Renal cortex interstitium (tissue), 15 donors: ENCODE results near the gene ALPI. TPM values are rescaled to one million over a fixed set of nuclear protein-coding genes. Genes with fewer than 3 reads are reported as not detected.
"Not testable (repeated sequence)": the region's sequence is repeated elsewhere in the genome, so short reads cannot be mapped to it uniquely, and the experiment has no call there.

Source experiments
- DNase-seq, 11 donors: peaks; one replicate each; pipeline ENCODE4 v3.0.0-alpha.2; 2013; ENCODE audit warnings: low read depth in 9 of 11, low spot score in 4 of 11; ENCODE audit errors: extremely low read depth in 1 of 11
- long read RNA-seq, 16 experiments: transcript quantifications; one replicate each; lab custom pipeline, GENCODE V29; 2026
- polyA plus RNA-seq, 3 donors: library from polyadenylated mRNA; unstranded; fragments of 120-200 nt; gene quantifications; one replicate each; pipeline ENCODE4 v1.2.1, GENCODE V29; 2013; ENCODE audit not compliant: insufficient read length in 3 of 3

The ALPI gene
- polyA plus RNA-seq, result under 1 TPM in 2 of 3 donors, not detected in 1; 0.06 to 0.07 TPM
- long read RNA-seq, donor 1, result 0 reads
- long read RNA-seq, donor 2, result 0 reads
- long read RNA-seq, donor 3, result 0 reads
- long read RNA-seq, donor 4, result 0 reads
- long read RNA-seq, donor 5, result 0 reads
- long read RNA-seq, donor 6, result 0 reads
- long read RNA-seq, donor 7, result 0 reads
- long read RNA-seq, donor 8, result 0 reads
- long read RNA-seq, donor 9, result 0 reads
- long read RNA-seq, donor 10, result 0 reads
- long read RNA-seq, donor 11, result 0 reads
- long read RNA-seq, donor 12, result 0 reads
- long read RNA-seq, donor 13, result 0 reads
- long read RNA-seq, donor 14, result 0 reads
- long read RNA-seq, donor 15, result 0 reads
- long read RNA-seq, donor 16, result 0 reads

DNA sequence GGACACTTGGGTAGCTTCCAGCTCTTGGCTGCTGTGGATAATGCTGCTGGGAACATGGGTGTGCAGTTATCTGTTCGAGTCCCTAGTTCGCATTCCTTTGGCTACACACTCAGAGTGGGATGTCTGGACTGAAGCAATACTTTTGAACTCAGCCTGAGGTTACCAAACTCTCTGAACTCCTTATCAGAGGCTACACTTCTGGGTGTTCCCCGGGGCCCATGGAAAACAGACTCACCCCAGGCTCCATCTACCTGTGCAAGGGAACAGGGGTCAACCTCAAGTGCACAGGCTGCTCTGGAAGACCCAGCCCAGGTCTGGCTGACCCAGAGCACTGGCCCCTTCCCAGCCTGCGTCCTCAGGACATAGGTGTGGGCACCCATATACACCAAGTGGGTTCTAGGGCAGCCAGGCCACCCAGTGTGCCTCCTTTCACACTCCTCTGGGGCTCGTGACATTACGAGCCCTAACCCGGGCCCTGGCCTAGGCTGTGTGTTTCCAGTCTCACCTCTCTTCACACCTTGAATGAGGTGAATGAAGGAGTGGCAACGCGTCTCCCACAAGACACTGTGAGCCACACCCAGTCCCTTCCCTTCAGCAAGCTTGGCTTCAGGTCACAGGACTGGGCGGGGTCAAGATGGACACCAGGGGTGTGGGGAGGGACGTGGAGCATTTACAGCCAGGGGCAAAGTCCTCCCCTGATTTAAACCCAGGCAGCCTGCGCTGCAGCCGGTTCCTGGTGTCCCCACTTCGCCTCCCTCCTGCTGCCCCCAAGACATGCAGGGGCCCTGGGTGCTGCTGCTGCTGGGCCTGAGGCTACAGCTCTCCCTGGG lies at the start of gene ALPI:
TSS of gene ALPI (plus strand) at position 728 of the 830 bp plus-strand sequence. CDS start at position 775, 47 bp downstream.
- no peak for DNase-seq

- no peak for DNase-seq
Measured at GRCh38 chr2:232406556-232407310, 49.2 kb upstream of the ALPI start, which contains the start of gene ALPG. Gene ALPG, plus strand, starts transcription at chr2:232406844. Its CDS starts 51 bp downstream, at chr2:232406895.

DNA sequence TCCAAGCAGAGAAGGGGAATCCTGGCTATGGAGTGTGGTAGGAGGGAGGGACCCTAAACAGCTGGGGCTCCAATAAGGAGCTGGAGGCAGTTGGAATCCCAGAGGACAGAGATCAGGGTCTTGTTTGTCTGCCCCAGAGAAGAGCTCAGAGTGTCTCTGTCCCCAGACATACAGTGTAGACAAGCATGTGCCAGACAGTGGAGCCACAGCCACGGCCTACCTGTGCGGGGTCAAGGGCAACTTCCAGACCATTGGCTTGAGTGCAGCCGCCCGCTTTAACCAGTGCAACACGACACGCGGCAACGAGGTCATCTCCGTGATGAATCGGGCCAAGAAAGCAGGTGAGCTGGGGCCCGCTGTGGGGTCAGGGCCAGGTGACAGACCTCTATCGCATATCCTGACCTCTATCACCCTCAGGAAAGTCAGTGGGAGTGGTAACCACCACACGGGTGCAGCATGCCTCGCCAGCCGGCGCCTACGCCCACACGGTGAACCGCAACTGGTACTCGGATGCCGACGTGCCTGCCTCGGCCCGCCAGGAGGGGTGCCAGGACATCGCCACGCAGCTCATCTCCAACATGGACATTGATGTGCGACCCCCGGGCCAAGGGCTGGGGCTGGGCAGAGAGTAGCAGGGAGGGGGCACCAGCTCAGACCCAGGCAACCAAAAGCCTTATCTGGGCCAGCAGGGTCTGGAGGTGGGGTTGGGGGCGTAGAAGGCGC lies 48.4 kb upstream of the ALPI start:
- DNase-seq, result not testable (repeated sequence)

- DNase-seq, result not testable (repeated sequence)
Measured at GRCh38 chr2:232408269-232408668, 47.7 kb upstream of the ALPI start.

GRCh38 chr2:232409617-232410016 lies 46.3 kb upstream of the ALPI start:
- not testable (repeated sequence) for DNase-seq

DNA sequence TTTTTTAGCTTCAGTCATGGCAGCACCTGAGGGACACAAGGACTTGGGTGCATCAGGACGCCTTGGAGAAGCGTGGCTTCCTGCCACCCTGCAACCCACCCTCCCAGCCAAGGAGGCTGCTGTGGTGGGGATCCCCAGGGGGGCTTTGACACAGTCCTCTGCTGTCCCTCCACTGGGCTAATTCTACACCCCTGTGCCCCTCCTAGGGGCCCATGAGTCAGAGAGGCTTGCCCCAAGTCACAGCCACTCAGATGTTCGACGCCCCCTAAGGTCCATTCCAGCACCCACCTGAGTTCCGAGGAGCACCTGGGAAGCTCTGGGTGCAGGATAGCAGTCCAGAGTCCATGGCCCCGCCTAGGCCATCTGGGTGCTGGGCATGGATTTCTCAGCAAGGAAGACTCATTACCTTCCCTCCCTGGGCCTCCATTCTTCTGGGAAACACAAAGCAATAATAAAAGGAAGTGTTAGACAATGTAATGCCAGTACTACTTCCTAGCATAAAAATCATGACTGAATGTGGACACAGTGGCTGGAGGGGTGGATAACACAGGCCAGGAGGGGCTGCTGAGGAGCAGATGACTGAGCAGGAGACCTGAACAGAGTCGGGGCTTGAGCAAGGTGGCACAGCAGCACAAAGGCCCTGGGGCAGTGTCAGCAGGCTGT lies 45.6 kb upstream of the ALPI start:
- no peak for DNase-seq

- DNase-seq, result no peak
Measured at GRCh38 chr2:232411901-232412629, 43.9 kb upstream of the ALPI start.

GRCh38 chr2:232412986-232413385 lies 43.0 kb upstream of the ALPI start:
- no peak for DNase-seq

GRCh38 chr2:232415138-232415690 lies 40.7 kb upstream of the ALPI start:
- DNase-seq, result no peak

GRCh38 chr2:232415736-232416520 lies 40.0 kb upstream of the ALPI start:
- no peak for DNase-seq

- no peak for DNase-seq
Measured at GRCh38 chr2:232416521-232417470, 39.2 kb upstream of the ALPI start.

DNA sequence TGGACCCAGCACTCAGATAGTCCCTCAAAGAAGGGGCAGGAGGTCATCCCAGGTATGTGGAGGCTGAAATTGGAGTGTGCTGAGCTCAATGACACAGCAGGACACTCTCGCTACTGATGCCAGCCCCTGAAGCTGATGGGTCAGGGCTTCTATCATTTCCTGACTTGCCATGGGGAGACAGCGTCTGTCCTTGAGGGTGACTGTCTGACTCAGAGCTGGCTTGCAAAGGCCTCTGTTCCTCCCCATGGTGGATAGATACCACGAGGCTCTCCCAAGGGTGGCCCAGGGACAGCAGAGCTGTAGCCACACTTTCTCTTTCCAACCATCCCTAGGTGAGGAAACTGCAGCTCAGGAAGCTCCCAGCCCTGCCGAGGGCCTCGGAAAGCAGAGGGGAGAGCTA lies 38.5 kb upstream of the ALPI start:
- DNase-seq, result no peak

DNA sequence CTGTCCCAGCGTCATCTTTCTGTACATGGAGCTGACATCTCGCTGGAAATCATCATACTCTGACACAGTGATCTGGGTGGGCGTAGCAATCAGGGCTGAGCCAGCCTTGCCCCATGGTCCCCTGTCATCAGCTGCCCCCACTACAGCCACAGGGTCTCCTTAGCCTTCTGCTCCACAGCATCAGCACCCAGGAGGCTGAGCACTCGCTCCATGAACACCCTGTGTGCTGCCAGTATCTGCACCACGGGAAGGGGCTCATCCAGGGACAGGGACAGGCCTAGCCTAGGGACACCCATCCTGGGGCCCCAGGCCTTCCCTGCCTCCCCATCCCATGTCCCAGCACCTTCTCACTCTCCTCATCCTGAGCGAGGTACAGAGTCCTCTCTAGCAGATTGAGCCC lies 37.9 kb upstream of the ALPI start:
- DNase-seq, result no peak

DNA sequence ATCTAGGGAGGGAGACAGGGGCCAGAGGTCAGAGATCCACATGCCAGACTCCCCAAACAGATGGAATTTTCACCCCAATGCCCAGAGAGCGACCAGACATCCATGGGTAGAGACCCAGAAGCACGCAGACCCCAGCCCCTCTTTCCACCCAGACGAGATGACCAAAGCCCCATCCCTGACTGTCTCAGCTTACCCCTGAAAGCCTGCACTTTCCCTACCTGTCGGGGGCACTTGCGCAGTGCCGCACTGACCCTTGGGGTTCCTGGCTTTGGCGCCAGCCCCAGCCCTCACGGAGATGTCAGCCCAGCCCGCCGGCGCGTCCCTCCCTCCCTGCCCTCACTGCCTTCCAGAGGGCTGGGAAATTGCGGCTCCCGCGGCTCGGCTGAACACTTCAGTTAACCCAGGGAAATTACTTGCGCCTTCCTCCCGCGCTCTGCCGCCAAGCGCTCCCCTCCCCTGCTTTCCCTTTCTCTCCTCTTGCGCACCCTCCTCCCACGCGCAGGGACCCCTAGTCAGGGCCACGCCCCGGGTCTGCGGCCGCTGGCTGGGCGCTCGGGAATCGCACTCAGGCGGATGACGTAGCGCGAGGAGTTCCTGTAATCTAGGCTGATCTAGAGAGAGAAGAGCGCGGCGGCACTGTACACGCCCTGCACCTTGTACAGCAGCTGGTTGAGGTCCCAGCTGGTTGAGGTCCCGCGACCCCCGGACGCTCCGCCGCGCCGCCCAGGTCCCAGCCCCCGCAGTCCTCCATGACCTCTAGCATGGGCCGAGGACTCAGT lies 37.3 kb upstream of the ALPI start:
- peak in 3 of 11 donors; percentile 24 to 50 (median 33) for DNase-seq
